Ureter (tissue), 1 donor: ENCODE results near the gene CTU2. TPM values are rescaled to one million over a fixed set of nuclear protein-coding genes. Genes with fewer than 3 reads are reported as not detected.

Experiments
- DNase-seq: peaks from one replicate; pipeline ENCODE4 v3.0.0-alpha.2; 2020; ENCODE audit warnings: low spot score
- total RNA-seq: library from RNA; stranded (reverse); gene quantifications from one replicate; pipeline ENCODE4 v1.2.4, GENCODE V29; 2023
- donor health status: DM: yes; HTN: yes; CAD: no.

Gene CTU2
- total RNA-seq, 1 donor from 2014 or later: 25.2 TPM

DNA sequence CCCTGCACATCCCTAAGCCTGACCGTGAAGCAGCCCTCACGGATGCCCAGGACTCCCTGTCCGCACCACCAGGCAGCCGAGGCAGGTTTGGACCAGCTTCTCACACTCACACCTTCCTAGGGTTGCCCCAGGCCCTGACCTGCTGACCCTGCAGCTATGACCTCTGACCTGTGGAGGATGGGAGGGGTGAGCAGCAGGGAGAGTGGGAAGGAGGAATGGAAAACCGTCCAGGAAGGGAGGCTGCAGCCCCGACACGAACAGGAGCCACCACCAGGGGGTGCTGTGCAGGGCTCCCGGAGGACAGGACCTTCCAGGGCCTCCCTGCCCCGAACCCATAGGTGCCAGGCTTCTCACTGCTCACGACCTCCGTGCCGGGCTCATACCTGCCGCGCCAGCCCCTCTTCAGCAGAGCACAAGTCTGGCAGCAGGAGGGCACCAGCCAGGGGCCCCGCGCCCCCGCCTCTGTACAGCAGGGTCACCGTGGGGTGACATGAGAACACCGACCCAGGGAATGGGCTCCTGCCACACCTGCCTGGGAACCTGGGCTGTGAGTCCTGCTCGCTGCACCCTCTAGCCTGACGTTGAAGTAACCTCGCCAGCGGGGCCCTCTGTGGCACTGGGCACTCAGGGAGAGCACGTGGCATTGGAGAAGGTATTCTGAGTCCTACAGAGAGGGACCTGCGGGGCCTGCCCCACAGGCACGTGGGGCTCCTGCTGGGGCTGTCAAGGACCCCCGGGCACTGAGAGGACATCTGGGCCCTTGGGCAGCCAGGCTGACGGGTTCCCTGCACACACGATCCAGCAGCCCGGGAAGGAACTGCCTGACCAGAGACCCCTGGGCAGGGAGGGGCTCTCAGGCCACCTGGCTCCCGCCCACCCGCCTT is 37.6 kb downstream of the CTU2 start:
- DNase-seq: peak; percentile 74

DNA sequence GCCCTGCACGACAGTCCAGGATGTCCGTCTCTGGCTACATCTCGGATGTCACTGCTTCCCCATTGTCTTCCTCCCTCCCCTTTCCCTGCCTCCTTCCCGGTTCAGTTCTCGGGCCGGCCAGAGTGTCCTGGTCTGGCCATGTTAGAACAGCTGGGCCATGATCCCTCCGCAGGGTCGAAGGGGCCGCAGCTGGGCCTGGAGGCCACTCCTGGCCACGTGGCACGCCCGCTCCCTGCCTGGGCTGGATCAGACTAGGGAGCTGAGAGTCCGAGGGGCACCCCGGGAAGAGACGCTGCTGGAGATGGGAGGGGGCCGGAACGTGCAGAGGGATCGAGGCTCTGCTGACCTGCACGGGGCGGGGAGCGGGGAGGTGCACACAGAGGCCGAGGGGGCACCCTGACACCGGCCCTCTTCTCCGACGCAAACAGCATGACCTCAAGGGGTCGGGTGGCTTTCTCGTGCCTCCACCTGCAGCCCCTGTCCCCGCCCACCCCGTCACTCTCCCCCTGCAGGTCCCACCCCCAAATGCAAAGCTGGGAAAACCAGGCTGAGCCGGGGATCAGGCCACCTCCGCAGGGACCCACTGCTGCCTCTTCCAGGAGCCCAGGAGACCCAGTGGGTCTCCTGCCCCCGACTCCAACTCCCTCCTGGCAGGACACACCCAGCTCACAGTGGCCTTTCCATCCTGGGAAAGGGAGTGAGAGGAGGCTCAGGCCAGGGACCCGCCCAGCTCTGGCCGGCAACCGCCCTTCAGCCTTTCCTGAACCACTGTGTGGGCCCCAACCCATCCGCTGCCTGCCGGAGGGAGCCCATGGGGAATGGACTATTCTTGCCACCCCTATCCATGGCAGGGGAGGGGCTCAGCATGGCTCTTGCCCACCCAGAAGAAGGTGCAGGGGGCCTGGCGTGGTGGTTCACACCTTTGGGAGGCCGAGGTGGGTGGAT is 38.5 kb downstream of the CTU2 start:
- no peak for DNase-seq

DNA sequence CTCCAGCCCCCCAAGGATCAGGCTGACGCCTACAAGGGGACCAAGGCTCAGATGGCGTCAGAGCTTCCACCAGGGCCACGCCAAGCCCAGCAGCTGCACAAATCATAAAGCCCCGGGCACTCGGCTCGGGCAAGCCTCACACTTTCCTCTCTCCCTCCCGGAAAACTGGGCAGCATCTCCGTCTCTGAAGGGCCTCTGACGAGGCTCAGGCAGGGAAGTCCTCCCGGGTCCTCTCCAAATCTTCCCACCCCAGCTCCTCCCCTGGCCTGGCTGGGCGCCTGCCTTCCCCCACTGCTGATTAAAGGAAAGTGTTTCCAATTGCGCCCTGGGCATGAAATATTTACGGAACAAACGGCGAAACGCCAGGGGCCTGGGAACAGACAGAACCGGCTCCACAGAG is 40.2 kb downstream of the CTU2 start:
- DNase-seq: peak; percentile 72

DNA sequence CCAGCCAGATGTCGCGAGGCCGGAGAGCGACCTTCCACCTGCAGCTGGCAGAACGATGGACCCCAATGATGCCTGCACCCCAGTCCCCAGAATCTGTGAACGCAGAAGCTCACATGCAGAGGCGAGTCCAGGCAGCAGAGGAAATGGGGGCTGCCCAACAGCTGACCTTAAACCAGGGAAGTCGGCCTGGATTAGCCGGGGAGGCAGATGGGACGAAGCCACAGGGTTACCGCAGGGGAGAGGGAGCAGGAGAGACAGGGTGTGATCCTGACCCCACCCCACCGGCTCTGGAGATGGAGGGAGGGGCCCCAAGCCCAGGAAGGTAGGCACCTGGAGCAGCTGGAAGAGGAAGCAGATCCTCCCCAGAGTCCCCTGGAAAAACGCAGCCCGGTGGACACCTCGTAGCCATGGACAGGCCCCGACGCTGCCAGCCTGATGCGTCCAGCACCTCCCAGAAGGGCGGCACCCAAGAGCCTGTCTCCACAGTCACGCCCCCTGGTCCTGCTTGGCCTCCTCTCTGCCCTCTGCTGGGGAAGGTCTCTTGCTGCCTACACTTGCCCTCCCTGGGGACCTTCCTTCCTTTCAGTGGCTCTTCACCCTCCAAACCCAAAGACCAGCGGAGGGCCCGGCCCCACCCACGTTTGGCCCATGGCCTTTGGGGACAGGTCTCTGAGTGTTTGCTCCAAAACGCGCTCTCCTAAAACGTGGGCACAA is 41.4 kb downstream of the CTU2 start:
- no peak for DNase-seq

DNA sequence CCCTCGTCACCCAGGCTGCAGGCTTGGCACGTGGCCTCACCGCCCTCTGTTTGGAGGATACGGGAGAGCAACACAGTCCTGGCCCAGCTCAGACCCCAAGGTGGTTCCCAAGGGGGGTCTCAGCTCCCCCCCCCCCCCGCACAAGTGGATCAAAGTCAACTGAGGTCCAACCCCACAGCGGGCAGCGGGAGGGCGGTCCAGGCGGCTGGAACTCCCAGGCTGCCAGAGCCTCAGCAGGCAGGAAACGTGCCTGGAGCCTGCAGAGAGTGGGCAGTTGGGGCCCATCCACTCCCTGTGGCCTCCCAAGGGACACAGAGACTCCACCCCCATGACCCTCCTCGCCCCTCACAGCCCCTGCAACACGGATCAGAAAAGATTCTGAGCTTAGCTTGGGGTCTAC is 42.1 kb downstream of the CTU2 start:
- DNase-seq: no peak

DNA sequence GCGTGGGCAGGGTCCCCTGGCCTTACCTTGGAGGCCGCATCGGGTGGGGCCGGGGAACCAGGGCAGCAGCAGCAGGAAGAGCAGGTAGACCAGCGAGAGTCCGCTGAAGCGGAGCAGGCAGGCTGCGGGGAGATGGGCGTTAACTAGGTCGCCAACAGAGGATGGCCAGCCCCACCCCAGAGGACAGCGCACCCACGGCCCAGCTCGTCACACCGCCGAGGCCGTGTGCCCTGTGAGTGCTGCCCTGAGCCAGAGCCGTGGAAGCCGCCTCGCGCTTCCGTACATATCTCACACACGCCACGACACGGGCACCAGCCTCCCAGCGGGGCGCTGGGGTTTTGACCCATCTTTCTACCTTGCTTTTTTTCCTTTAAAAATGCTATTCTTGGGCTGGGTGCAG is 43.1 kb downstream of the CTU2 start:
- no peak for DNase-seq

DNA sequence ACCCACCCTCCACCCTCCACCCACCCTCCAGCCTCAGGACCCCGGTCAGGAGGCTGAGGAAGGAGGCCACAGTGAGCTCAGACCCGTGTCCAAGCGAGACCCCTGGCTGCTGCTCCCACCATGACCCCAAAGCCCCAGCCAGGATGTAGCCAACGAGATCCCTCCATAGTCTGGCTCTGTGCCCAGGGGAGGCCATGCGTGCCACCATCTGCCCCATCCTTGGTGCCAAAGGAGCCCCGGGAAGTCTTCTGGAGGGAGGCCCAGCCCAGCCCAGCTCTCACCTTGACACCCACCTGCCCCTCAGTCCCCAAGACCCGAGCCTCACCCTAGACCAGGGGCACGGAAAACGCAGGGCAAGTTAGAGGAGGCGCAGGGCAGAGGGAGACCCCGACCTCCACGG is 44.6 kb downstream of the CTU2 start:
- DNase-seq: no peak

DNA sequence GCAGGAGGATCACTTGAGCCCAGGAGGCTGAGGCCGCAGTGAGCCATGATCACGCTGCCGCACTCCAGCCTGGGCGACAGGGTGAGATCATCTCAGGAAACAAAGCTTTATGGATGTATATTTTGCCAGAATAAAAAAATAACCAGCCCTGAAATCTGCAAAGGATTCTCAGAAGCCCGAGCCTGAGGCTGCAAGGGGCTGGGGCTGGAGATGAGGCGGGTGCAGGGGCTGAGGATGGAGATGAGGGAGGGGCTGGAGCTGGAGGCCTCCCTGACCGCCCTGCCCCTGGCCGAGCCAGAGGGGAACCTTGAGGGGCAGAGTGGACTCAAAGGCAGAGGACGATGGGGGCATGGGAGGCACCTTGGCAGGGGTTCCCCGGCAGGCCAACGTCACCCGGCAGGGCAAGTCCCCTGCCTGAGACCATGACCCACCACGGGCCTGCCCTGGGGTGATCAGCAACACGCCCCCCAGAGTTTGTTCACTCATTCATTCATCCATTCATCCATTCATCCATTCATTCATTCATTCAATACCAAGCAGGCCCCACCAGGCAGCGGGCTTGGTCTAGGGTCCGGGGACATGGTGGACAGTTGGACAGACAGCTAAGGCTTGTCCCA is 46.2 kb downstream of the CTU2 start:
- no peak for DNase-seq

DNA sequence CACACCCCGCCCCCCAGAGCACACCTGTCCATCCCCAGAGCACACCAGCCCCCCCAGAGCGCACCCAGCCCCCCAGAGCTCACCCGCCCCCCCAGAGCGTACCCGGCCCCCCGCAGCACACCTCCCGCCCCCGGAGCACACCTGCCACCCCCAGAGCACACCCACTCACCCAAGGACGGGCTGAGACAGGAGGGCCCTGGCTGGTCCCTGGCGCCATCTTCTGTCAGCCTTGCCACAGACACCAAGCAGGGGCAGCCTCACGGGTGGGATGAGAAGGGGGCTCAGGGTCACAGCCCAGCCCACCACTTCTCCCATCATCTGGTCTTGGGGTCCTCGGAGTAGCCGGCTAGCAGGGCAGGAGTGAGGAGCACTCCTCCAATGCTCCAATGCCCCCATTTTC is 46.9 kb downstream of the CTU2 start:
- no peak for DNase-seq

DNA sequence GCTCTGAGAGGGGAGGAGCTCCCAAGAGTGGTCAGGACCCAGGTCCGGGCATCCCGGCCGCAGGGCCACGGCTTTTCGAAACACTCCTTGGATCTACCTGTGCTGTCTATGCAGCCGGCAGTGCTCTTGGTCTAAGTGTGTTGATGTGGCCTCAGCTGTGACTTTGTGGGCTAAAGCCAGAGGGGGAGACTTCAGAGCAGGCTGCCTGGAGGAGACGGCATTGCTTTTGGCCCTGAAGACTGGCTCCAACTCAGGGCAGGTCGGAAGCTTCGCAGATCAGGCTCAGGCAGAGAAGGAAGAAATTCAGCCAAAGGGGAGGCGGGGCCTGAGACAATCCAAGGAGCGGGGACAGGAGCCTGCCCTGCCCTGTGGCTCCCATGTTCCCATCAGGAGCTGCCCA is 47.3 kb downstream of the CTU2 start:
- DNase-seq: no peak

DNA sequence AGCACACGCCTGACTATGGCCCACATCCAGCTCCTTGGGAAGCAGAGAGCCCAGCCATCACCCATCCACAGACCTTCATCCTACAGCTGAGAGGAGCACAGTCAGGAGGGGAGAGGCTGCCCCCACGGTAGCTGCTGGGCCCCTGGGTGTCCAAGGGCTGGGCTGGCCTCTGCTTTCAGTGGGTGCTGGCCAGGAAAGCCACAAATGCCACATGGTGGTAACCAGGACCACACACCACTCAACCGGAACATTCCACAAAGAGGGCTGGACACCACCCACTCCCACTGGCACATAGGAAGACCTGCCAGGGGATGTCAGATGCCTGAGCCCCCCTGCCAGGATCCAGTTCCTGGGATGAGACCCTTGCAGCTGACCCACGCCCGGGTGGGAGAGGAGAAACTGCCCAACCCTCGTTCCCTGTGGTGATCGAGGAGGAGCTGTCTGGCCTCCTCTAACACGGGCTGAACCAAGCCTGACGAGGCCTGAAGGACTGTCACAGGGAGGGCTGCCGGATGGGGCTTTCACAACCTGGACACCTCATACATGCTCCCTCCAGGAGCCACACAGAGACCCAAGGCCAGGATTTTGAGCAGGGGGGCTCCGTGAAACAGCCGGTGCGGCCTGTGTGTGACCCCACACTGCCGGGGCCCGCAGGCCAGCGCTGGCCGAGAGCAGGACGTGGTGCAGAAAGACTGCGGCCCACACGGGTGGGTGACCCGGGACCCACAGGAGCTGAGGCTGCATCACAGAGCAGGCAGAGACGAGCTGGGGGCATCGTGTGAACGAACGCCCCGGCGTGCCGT is 48.0 kb downstream of the CTU2 start:
- DNase-seq: no peak

DNA sequence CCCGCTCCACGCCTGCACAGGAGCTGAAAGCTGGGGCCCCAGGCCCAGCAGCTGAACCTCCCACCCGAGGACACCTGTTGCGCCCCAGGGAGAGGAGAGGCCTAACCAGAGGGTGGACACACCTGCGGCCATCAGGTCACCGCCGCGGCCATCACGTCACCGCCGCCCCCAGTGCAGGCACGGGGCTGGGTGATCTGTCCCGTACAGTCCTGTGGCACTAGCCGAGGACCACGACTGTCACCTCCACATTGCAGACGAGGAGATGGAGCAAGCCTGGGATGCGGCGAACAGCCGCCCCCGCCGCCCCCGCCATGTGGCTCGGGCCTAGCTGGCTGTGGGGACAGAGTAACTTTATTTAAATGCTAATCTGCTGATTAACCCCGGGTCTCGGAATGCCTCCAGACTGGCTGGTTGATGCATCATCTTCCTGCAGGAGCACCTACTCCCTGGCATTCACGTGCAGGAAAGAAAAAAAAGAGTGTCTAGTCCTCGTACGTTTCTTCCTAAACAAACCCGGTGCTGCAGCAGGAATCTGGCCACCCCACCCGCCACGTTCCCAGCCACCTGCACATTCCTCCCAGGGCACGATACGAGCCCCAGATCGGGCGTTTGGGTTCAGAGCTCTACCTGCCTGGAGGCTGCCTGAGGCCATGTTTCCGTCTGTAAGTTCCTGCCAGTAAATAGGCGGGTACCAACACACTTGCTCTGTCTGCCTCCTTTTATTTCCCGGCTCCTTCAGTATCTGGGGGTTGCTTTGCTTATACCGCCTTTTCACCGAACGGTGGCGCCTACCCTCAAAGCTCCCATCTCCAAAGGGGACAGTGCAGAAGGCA is 48.8 kb downstream of the CTU2 start:
- no peak for DNase-seq

DNA sequence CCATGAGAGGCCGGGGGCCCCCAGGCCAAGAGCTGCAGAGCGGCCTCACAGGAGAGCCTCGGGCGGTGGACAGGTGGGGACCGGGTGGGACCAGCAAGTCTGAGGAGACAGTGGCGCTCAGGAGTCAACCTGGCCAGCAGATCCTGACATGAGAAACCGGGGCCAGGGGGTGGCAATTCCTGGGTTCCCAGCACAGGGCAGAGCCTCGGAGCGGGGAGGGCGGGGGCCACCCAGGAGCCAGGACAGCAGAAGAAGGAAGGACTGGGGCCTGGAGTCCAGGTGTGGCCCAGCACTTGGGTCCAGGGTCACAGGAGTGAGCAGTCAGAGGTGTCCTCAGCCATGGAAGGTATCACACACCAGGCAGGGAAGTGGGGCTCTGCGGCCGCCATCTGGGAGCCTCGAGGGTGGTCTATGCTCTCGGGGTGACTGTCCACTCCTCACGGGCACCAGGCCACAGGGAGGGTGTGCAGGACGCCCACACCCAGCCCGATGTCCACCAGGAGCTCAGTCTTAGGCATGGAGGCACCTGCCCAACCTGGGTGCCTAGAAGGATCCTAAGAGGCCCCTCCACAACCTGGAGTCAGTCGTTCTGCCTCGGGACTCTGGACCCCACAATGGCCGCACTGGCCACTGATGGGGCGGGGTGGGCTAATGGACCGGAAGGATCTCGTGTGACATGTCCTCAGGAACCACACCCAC is 49.6 kb downstream of the CTU2 start:
- no peak for DNase-seq

DNA sequence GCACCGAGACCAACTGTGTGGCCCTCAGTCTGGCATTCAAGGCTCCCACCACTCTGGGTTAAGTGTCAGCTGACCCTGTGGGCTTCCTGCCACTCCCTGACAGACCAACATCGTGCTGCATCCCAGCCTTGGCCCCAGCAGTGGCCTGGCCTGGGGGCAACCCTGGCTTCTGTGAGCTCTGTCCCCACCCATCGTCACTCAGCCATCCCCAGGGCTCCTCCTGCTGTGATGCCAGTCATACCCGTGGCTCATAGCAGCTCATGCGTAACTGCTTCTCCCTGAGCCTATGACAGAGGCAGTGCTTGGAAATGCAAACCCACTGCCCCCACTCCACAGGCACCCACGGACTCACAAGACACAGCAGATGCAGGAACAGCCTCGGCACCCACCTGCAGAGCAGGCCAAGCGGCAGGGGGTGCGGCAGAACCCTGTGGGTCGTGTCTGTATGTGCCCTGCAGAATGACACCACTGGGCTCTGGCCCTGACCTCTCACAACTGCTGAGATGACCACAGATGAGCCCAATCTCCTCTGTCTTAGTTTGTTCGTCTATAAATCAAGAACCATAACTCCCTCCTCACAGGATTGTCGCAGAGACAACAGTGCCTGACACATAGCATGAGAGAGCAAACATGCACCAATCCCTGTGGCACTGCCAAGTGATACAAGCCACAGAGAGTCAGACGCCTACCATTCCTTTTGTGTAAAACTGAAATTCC is 52.1 kb downstream of the CTU2 start:
- no peak for DNase-seq

DNA sequence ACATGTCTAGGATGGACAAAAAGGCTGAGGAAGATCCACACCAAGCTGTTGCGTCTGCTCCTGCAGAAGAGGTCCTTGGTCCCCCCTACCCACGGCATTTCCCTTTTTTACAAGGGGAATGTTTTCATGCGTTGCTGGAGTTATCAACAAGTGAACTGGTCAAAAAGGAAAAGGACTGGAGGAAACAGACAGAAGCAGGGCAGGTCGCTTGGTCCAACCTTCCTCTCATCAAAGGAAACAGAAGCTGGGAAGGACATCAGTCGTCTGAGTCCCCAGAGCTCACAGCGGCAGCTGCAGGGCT is 52.6 kb downstream of the CTU2 start:
- DNase-seq: no peak

DNA sequence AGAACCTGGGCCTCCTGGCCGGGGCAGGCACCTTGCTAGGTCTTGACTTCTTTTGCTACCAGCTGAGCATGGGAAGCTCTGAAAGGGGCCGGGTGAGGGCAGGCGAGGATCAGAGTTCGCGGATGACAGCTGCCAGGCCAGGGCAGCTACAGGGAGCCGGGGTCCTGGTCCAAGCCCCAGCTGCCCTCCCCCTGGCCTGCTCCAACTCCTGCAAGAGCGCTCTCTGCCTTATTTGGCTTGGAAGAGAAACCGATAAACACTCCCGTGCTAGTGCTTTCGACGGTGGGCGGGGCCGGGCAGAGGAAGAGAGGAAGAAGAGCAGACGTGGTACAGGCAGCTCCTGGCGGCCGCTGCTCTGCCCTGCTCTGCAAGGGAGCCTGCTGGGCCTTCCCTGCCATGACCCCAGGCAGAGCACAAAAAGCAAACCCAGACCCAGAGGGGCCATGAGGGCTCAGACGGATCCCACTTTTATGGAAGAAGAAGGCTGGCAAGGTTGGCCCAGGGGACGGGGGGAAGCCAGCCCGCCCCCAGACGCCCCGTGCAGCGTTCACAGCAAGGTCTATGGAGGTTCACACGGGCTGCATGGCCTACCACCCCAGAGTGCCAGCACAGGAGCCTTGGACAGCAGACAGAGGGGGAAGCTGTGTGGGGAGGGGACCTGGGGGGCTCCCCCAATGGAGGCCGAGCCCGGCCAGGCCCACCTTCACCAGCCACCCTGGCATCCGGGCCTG is 53.1 kb downstream of the CTU2 start:
- peak; percentile 85 for DNase-seq

DNA sequence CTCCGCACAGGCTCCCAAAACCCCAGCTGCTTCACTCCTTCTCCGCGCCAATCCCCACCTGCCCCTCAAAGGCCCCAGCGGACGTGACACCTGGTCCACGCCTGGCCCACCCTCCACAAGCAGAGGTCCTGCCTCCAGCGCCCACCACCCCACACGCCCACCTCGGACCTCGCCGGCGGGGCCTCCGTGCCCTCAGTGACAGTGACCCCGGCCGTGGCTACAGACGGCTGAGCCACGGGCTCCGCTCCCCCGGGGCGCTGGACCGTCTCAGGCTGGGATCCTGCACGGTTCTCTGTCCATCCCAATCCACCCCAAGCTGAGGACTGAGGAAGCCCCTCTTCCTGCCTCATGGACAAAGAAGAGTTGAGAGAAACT is 53.7 kb downstream of the CTU2 start:
- DNase-seq: no peak
